SK-N-SH treated with all-trans-retinoic acid at 6 μM for 48 hours (cell line): ENCODE results near the gene ADD1.

Source experiments
- ARNTL ChIP-seq: fragments of 450-650 bp; formaldehyde crosslinking; IDR thresholded peaks from 2 replicates; pipeline ENCODE4 v1.5.0; 2020; ENCODE audit warnings: low read depth, mild to moderate bottlenecking, moderate library complexity, borderline replicate concordance
- CREB5 ChIP-seq: fragments of 250-450 bp; sonication (Bioruptor Pico); IDR thresholded peaks from 2 replicates; pipeline ENCODE4 v1.5.1; 2020; ENCODE audit warnings: low read depth, mild to moderate bottlenecking, moderate library complexity
- CSDC2 ChIP-seq: fragments of 250-450 bp; sonication (Bioruptor Pico); IDR thresholded peaks from 2 replicates; pipeline ENCODE4 v1.5.0; 2020; ENCODE audit warnings: mild to moderate bottlenecking, moderate library complexity
- CSRNP3 ChIP-seq: fragments of 250-450 bp; sonication (Bioruptor Pico); IDR thresholded peaks from 2 replicates; pipeline ENCODE4 v1.5.1; 2021; ENCODE audit warnings: mild to moderate bottlenecking, moderate library complexity
- ESRRG ChIP-seq: fragments of 250-450 bp; sonication (Bioruptor Pico); IDR thresholded peaks from 2 replicates; pipeline ENCODE4 v1.6.1; 2021; ENCODE audit warnings: mild to moderate bottlenecking
- GLIS3 ChIP-seq: fragments of 250-450 bp; sonication (Bioruptor Pico); IDR thresholded peaks from 2 replicates; pipeline ENCODE4 v1.5.0; 2020; ENCODE audit warnings: mild to moderate bottlenecking, moderate library complexity
- ISL1 ChIP-seq: fragments of 250-450 bp; sonication (Bioruptor Pico); IDR thresholded peaks from 2 replicates; pipeline ENCODE4 v2.1.2; 2022; ENCODE audit warnings: mild to moderate bottlenecking, moderate library complexity
- PATZ1 ChIP-seq: fragments of 250-450 bp; sonication (Bioruptor Pico); IDR thresholded peaks from 2 replicates; pipeline ENCODE4 v1.8.0; 2020; ENCODE audit warnings: mild to moderate bottlenecking, moderate library complexity, borderline replicate concordance
- PPARA ChIP-seq: fragments of 250-450 bp; sonication (Bioruptor Pico); IDR thresholded peaks from 2 replicates; pipeline ENCODE4 v1.5.0; 2020; ENCODE audit warnings: mild to moderate bottlenecking, borderline replicate concordance
- RARB ChIP-seq: fragments of 250-450 bp; sonication (Bioruptor Pico); IDR thresholded peaks from 2 replicates; pipeline ENCODE4 v1.8.0; 2021; ENCODE audit warnings: mild to moderate bottlenecking, moderate library complexity
- ZC3H10 ChIP-seq: fragments of 250-450 bp; sonication (Bioruptor Pico); IDR thresholded peaks from 2 replicates; pipeline ENCODE4 v1.5.1; 2021; ENCODE audit warnings: mild to moderate bottlenecking, moderate library complexity
- ZFP30 ChIP-seq: fragments of 450-650 bp; formaldehyde crosslinking; IDR thresholded peaks from 2 replicates; pipeline ENCODE4 v1.5.0; 2022; ENCODE audit warnings: mild to moderate bottlenecking, moderate library complexity
- TF ChIP-seq, protein P1 (sequence below): fragments of 250-450 bp; sonication (Bioruptor Pico); IDR thresholded peaks from 2 replicates; pipeline ENCODE4 v1.5.0; 2020; ENCODE audit warnings: mild to moderate bottlenecking, moderate library complexity

DNA sequence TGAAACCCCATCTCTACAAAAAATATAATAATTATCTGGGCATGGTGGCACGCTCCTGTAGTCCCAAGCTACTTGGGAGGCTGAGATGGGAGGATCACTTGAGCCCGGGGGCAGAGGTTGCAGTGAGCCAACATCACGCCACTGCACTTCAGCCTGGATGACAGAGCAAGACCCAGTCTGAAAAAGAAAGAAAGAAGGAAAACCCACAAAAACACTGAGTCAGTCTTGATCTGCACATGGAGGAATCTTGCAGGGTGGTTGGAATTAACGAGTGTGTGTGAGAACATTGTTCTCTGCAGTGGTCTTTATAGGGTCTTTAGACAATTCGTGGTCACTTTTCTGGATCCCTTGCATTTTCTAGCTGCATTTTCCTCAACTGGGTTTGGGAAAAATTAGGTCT lies 23.2 kb downstream of the ADD1 start:
- TF ChIP-seq PATZ1 (CRISPR knock-in tag): no peak
- TF ChIP-seq CSRNP3 (CRISPR knock-in tag): no peak
- TF ChIP-seq ESRRG (CRISPR knock-in tag): no peak
- no peak for TF ChIP-seq ZFP30
- TF ChIP-seq ARNTL (CRISPR knock-in tag): no peak
- no peak for TF ChIP-seq CSDC2 (CRISPR knock-in tag)
- TF ChIP-seq, protein P1, sequence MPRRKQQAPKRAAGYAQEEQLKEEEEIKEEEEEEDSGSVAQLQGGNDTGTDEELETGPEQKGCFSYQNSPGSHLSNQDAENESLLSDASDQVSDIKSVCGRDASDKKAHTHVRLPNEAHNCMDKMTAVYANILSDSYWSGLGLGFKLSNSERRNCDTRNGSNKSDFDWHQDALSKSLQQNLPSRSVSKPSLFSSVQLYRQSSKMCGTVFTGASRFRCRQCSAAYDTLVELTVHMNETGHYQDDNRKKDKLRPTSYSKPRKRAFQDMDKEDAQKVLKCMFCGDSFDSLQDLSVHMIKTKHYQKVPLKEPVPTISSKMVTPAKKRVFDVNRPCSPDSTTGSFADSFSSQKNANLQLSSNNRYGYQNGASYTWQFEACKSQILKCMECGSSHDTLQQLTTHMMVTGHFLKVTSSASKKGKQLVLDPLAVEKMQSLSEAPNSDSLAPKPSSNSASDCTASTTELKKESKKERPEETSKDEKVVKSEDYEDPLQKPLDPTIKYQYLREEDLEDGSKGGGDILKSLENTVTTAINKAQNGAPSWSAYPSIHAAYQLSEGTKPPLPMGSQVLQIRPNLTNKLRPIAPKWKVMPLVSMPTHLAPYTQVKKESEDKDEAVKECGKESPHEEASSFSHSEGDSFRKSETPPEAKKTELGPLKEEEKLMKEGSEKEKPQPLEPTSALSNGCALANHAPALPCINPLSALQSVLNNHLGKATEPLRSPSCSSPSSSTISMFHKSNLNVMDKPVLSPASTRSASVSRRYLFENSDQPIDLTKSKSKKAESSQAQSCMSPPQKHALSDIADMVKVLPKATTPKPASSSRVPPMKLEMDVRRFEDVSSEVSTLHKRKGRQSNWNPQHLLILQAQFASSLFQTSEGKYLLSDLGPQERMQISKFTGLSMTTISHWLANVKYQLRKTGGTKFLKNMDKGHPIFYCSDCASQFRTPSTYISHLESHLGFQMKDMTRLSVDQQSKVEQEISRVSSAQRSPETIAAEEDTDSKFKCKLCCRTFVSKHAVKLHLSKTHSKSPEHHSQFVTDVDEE (CRISPR knock-in tag): no peak
- no peak for TF ChIP-seq CREB5 (CRISPR knock-in tag)
- TF ChIP-seq PPARA (CRISPR knock-in tag): no peak
- no peak for TF ChIP-seq RARB (CRISPR knock-in tag)
- no peak for TF ChIP-seq ZC3H10 (CRISPR knock-in tag)
- no peak for TF ChIP-seq ISL1
- no peak for TF ChIP-seq GLIS3 (CRISPR knock-in tag)
